HEK293T (cell line): ENCODE measurements around the gene TIPARP.

Experiments used
- ARNT ChIP-seq: fragments of 450-650 bp; IDR thresholded peaks from 2 replicates; pipeline ENCODE4 v1.6.1; 2017; ENCODE audit warnings: mild to moderate bottlenecking
- BHLHE40 ChIP-seq: fragments of 450-650 bp; IDR thresholded peaks from 2 replicates; pipeline ENCODE4 v1.6.1; 2016; ENCODE audit warnings: mild to moderate bottlenecking, moderate library complexity, borderline replicate concordance
- CTBP1 ChIP-seq: fragments of 450-650 bp; IDR thresholded peaks from 2 replicates; pipeline ENCODE4 v1.6.1; 2016; ENCODE audit warnings: borderline replicate concordance
- ELF4 ChIP-seq: fragments of 450-650 bp; IDR thresholded peaks from 2 replicates; pipeline ENCODE4 v1.6.1; 2017; ENCODE audit warnings: antibody characterized with exemption
- FOXA1 ChIP-seq: fragments of 450-650 bp; IDR thresholded peaks from 2 replicates; pipeline ENCODE4 v1.6.1; 2016; ENCODE audit warnings: mild to moderate bottlenecking
- FOXK2 ChIP-seq: fragments of 450-650 bp; IDR thresholded peaks from 2 replicates; pipeline ENCODE4 v1.6.1; 2016; ENCODE audit warnings: mild to moderate bottlenecking
- FOXM1 ChIP-seq: fragments of 450-650 bp; IDR thresholded peaks from 2 replicates; pipeline ENCODE4 v1.6.1; 2017; ENCODE audit warnings: mild to moderate bottlenecking, borderline replicate concordance
- HDGF ChIP-seq: fragments of 450-650 bp; IDR thresholded peaks from 2 replicates; pipeline ENCODE4 v1.6.1; 2017; ENCODE audit warnings: antibody characterized with exemption, borderline replicate concordance
- L3MBTL2 ChIP-seq: fragments of 450-650 bp; conservative IDR thresholded peaks from 2 replicates; pipeline ENCODE4 v1.6.1; 2016; ENCODE audit warnings: mild to moderate bottlenecking
- LEF1 ChIP-seq: fragments of 450-650 bp; IDR thresholded peaks from 2 replicates; pipeline ENCODE4 v1.6.1; 2017; ENCODE audit warnings: mild to moderate bottlenecking, borderline replicate concordance
- SP1 ChIP-seq: fragments of 450-650 bp; IDR thresholded peaks from 2 replicates; pipeline ENCODE4 v1.6.1; 2017
- SUZ12 ChIP-seq: fragments of 450-650 bp; IDR thresholded peaks from 2 replicates; pipeline ENCODE4 v1.6.1; 2016; ENCODE audit warnings: mild to moderate bottlenecking
- TARDBP ChIP-seq: fragments of 450-650 bp; IDR thresholded peaks from 2 replicates; pipeline ENCODE4 v1.6.1; 2016
- ZNF384 ChIP-seq: fragments of 450-650 bp; IDR thresholded peaks from 2 replicates; pipeline ENCODE4 v1.6.1; 2016

- no peak for TF ChIP-seq TARDBP
- no peak for TF ChIP-seq ARNT
- no peak for TF ChIP-seq FOXK2
- no peak for TF ChIP-seq FOXM1
- no peak for TF ChIP-seq SP1
- no peak for TF ChIP-seq FOXA1
- no peak for TF ChIP-seq ELF4
- TF ChIP-seq CTBP1, result no peak
- no peak for TF ChIP-seq SUZ12
- no peak for TF ChIP-seq HDGF
- TF ChIP-seq BHLHE40, result no peak
- TF ChIP-seq ZNF384, result no peak
- no peak for TF ChIP-seq L3MBTL2
- no peak for TF ChIP-seq LEF1
Observed at GRCh38 chr3:156646958-156647357, 27.4 kb upstream of the TIPARP start.
